HepG2 (cell line): ENCODE results near the gene SLC41A3. TPM values are rescaled to one million over a fixed set of nuclear protein-coding genes. Genes with fewer than 3 reads are reported as not detected.

ENCODE experiments used
- CBFB ChIP-seq: sonication (generic); formaldehyde crosslinking; IDR thresholded peaks from 2 replicates; pipeline ENCODE4 v1.4.0; 2020; ENCODE audit warnings: missing genetic modification reagents
- CC2D1A ChIP-seq: sonication (generic); formaldehyde crosslinking; IDR thresholded peaks from 2 replicates; pipeline ENCODE4 v1.8.1; 2023; ENCODE audit warnings: mild to moderate bottlenecking, missing genetic modification reagents
- GABPA ChIP-seq, 2 experiments: IDR thresholded peaks; 2 replicates each; pipeline ENCODE4 v1.6.1; 2011 to 2016; ENCODE audit warnings: low read depth in 2 of 2, low read length in 1 of 2, missing biosample characterization in 1 of 2, missing genetic modification characterization in 1 of 2
- MTF2 ChIP-seq: sonication (generic); formaldehyde crosslinking; IDR thresholded peaks from 2 replicates; pipeline ENCODE4 v1.5.0; 2020; ENCODE audit warnings: missing genetic modification reagents, borderline replicate concordance
- SOX6 ChIP-seq, 2 experiments: fragments of 450-650 bp in 1 of 2; sonication (generic) in 1 of 2; formaldehyde crosslinking in 1 of 2; IDR thresholded peaks; 2 replicates each; pipeline versions ENCODE4 v1.4.0 to v1.6.1; 2017 to 2020; ENCODE audit warnings: antibody characterized with exemption in 1 of 2, mild to moderate bottlenecking in 1 of 2, missing genetic modification reagents in 1 of 2
- THAP11 ChIP-seq: IDR thresholded peaks from 2 replicates; pipeline ENCODE4 v1.6.1; 2016; ENCODE audit warnings: missing biosample characterization, missing genetic modification reagents
- TOE1 ChIP-seq: sonication (generic); formaldehyde crosslinking; IDR thresholded peaks from 2 replicates; pipeline ENCODE4 v1.4.0; 2020; ENCODE audit warnings: mild to moderate bottlenecking, missing genetic modification reagents
- U2AF1 ChIP-seq: fragments of 200-400 bp; formaldehyde crosslinking; optimal IDR thresholded peaks from 2 replicates; pipeline ENCODE3; 2017; ENCODE audit warnings: mild to moderate bottlenecking, low read depth, low read length
- ZKSCAN5 ChIP-seq: sonication (generic); formaldehyde crosslinking; IDR thresholded peaks from 2 replicates; pipeline ENCODE4 v1.5.1; 2020; ENCODE audit warnings: mild to moderate bottlenecking, missing genetic modification reagents
- ZMYM2 ChIP-seq: sonication (generic); formaldehyde crosslinking; IDR thresholded peaks from 2 replicates; pipeline ENCODE4 v1.8.0; 2022; ENCODE audit warnings: mild to moderate bottlenecking, missing genetic modification reagents
- ZNF549 ChIP-seq: sonication (generic); formaldehyde crosslinking; IDR thresholded peaks from 2 replicates; pipeline ENCODE4 v1.5.0; 2020; ENCODE audit warnings: missing genetic modification reagents
- polyA plus RNA-seq, 8 experiments: library from polyadenylated mRNA; depleted of rRNA in 3 of 8; stranded (reverse) in 7 of 8; unstranded in 1 of 8; fragments of >200 nt; fragmentation: Illumina TruSeq in 4 of 8; extraction: Trizol in 4 of 8; gene quantifications; 2 replicates each; pipeline versions ENCODE4 v1.2.1 to v1.2.3, GENCODE V29; 2011 to 2016; ENCODE audit warnings: low read depth in 4 of 8, missing spikeins in 1 of 8, mixed read lengths in 1 of 8; ENCODE audit not compliant: insufficient read depth in 1 of 8
- total RNA-seq, 5 experiments: library from RNA; depleted of rRNA; stranded (reverse); fragments of >200 nt; fragmentation: Illumina TruSeq; extraction: Trizol; gene quantifications; 2 replicates each; pipeline ENCODE4 v1.2.3, GENCODE V29; 2016; ENCODE audit warnings: low read depth in 1 of 5
- TF ChIP-seq, protein P1 (sequence below): sonication (generic); formaldehyde crosslinking; IDR thresholded peaks from 2 replicates; pipeline ENCODE4 v1.4.0; 2020; ENCODE audit warnings: mild to moderate bottlenecking, missing genetic modification reagents
- TF ChIP-seq, protein P2 (sequence below): sonication (generic); formaldehyde crosslinking; conservative IDR thresholded peaks from 2 replicates; pipeline ENCODE4 v1.4.0; 2020; ENCODE audit warnings: missing genetic modification reagents
- TF ChIP-seq, protein P3 (sequence below): sonication (generic); formaldehyde crosslinking; IDR thresholded peaks from 2 replicates; pipeline ENCODE4; 2020; ENCODE audit warnings: missing genetic modification reagents, mild to moderate bottlenecking, borderline replicate concordance
- TF ChIP-seq, protein P4 (sequence below): sonication (generic); formaldehyde crosslinking; conservative IDR thresholded peaks from 2 replicates; pipeline ENCODE4 v1.5.0; 2020; ENCODE audit warnings: missing genetic modification reagents
- TF ChIP-seq, protein P5 (sequence below), 2 experiments: IDR thresholded peaks; 2 replicates each; pipeline ENCODE4 v1.6.1; 2011 to 2012; ENCODE audit warnings: low read length in 2 of 2, borderline replicate concordance in 1 of 2, low read depth in 1 of 2, mild to moderate bottlenecking in 1 of 2, moderate library complexity in 1 of 2
- TF ChIP-seq, protein P6 (sequence below): IDR thresholded peaks from 2 replicates; pipeline ENCODE4 v1.6.1; 2012; ENCODE audit warnings: inconsistent platforms

SLC41A3 gene
- total and polyA plus RNA-seq, 2 of the 13 experiments (the other 11 are each of a cell fraction or from before 2014, with no cell fraction given) = 26.0 to 71.1 TPM

DNA sequence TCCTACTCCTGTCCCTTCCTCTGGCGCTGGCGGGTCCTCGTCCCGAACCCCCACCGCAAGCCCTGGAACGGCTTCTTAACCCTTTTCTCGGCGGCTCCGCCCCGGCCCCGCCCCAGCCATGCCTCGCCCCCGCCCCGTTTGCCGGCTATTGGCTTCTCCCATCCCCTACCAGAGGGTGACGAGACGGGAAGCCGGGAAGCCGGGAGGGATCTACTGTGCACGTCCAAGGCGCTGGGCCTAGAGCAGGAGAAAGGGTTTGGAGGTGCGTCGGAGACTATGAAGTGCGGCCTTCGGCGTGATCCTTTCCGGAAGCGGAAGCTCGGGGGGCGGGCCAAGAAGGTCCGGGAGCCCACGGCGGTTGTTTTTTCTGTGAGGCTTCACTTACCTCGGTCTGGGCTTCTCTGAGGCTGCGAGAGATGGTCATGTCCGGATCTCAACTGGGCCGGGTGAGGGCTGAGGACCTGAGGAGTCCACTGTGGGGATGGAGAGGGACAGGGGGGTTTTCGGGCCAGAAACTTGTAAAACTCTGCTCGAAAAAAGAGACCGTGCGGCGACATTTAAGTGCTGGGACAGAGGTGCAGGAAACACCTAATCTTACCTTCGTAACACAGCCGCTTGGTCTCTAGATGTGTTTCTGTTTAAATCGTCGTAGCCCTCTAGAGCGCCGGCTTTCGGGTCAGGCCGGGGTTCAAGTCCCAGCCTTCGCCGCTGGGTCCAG is 93.5 kb downstream of the SLC41A3 start (continued):
- TF ChIP-seq, protein P1, sequence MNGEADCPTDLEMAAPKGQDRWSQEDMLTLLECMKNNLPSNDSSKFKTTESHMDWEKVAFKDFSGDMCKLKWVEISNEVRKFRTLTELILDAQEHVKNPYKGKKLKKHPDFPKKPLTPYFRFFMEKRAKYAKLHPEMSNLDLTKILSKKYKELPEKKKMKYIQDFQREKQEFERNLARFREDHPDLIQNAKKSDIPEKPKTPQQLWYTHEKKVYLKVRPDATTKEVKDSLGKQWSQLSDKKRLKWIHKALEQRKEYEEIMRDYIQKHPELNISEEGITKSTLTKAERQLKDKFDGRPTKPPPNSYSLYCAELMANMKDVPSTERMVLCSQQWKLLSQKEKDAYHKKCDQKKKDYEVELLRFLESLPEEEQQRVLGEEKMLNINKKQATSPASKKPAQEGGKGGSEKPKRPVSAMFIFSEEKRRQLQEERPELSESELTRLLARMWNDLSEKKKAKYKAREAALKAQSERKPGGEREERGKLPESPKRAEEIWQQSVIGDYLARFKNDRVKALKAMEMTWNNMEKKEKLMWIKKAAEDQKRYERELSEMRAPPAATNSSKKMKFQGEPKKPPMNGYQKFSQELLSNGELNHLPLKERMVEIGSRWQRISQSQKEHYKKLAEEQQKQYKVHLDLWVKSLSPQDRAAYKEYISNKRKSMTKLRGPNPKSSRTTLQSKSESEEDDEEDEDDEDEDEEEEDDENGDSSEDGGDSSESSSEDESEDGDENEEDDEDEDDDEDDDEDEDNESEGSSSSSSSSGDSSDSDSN = peak; percentile 68
- TF ChIP-seq CBFB (CRISPR knock-in tag) (no peak), GABPA (IDR thresholded peaks at IDR 0.05; ENCODE audit: low read depth, low read length) (peak; percentile 77), GABPA (CRISPR knock-in tag; IDR thresholded peaks at IDR 0.05; ENCODE audit: low read depth) (peak; percentile 94), CC2D1A (no peak), ZMYM2 (no peak), ZKSCAN5 (CRISPR knock-in tag) (no peak), U2AF1 (no peak), TOE1 (CRISPR knock-in tag) (no peak), MTF2 (no peak), ZNF549 (CRISPR knock-in tag) (no peak), SOX6 (IDR thresholded peaks at IDR 0.05) (no peak), SOX6 (CRISPR knock-in tag; IDR thresholded peaks at IDR 0.05) (no peak), THAP11 (CRISPR knock-in tag) (peak; percentile 52; the same call in 1 of the 2 replicates)
- TF ChIP-seq, protein P2, sequence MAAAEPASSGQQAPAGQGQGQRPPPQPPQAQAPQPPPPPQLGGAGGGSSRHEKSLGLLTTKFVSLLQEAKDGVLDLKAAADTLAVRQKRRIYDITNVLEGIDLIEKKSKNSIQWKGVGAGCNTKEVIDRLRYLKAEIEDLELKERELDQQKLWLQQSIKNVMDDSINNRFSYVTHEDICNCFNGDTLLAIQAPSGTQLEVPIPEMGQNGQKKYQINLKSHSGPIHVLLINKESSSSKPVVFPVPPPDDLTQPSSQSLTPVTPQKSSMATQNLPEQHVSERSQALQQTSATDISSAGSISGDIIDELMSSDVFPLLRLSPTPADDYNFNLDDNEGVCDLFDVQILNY (CRISPR knock-in tag) = no peak
- TF ChIP-seq, protein P3, sequence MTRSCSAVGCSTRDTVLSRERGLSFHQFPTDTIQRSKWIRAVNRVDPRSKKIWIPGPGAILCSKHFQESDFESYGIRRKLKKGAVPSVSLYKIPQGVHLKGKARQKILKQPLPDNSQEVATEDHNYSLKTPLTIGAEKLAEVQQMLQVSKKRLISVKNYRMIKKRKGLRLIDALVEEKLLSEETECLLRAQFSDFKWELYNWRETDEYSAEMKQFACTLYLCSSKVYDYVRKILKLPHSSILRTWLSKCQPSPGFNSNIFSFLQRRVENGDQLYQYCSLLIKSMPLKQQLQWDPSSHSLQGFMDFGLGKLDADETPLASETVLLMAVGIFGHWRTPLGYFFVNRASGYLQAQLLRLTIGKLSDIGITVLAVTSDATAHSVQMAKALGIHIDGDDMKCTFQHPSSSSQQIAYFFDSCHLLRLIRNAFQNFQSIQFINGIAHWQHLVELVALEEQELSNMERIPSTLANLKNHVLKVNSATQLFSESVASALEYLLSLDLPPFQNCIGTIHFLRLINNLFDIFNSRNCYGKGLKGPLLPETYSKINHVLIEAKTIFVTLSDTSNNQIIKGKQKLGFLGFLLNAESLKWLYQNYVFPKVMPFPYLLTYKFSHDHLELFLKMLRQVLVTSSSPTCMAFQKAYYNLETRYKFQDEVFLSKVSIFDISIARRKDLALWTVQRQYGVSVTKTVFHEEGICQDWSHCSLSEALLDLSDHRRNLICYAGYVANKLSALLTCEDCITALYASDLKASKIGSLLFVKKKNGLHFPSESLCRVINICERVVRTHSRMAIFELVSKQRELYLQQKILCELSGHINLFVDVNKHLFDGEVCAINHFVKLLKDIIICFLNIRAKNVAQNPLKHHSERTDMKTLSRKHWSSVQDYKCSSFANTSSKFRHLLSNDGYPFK (CRISPR knock-in tag) = no peak; the same call in 1 of the 2 replicates
- TF ChIP-seq, protein P4, sequence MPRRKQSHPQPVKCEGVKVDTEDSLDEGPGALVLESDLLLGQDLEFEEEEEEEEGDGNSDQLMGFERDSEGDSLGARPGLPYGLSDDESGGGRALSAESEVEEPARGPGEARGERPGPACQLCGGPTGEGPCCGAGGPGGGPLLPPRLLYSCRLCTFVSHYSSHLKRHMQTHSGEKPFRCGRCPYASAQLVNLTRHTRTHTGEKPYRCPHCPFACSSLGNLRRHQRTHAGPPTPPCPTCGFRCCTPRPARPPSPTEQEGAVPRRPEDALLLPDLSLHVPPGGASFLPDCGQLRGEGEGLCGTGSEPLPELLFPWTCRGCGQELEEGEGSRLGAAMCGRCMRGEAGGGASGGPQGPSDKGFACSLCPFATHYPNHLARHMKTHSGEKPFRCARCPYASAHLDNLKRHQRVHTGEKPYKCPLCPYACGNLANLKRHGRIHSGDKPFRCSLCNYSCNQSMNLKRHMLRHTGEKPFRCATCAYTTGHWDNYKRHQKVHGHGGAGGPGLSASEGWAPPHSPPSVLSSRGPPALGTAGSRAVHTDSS (CRISPR knock-in tag) = no peak
- TF ChIP-seq, protein P5, sequence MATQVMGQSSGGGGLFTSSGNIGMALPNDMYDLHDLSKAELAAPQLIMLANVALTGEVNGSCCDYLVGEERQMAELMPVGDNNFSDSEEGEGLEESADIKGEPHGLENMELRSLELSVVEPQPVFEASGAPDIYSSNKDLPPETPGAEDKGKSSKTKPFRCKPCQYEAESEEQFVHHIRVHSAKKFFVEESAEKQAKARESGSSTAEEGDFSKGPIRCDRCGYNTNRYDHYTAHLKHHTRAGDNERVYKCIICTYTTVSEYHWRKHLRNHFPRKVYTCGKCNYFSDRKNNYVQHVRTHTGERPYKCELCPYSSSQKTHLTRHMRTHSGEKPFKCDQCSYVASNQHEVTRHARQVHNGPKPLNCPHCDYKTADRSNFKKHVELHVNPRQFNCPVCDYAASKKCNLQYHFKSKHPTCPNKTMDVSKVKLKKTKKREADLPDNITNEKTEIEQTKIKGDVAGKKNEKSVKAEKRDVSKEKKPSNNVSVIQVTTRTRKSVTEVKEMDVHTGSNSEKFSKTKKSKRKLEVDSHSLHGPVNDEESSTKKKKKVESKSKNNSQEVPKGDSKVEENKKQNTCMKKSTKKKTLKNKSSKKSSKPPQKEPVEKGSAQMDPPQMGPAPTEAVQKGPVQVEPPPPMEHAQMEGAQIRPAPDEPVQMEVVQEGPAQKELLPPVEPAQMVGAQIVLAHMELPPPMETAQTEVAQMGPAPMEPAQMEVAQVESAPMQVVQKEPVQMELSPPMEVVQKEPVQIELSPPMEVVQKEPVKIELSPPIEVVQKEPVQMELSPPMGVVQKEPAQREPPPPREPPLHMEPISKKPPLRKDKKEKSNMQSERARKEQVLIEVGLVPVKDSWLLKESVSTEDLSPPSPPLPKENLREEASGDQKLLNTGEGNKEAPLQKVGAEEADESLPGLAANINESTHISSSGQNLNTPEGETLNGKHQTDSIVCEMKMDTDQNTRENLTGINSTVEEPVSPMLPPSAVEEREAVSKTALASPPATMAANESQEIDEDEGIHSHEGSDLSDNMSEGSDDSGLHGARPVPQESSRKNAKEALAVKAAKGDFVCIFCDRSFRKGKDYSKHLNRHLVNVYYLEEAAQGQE (IDR thresholded peaks at IDR 0.05; ENCODE audit: borderline replicate concordance in 1 of 2, low read depth in 1 of 2, low read length in 2 of 2) = no peak
- TF ChIP-seq, protein P6, sequence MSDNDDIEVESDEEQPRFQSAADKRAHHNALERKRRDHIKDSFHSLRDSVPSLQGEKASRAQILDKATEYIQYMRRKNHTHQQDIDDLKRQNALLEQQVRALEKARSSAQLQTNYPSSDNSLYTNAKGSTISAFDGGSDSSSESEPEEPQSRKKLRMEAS = peak; percentile 75
